ENCODE data around the gene CCDC17.

The CCDC17 gene

DNA sequence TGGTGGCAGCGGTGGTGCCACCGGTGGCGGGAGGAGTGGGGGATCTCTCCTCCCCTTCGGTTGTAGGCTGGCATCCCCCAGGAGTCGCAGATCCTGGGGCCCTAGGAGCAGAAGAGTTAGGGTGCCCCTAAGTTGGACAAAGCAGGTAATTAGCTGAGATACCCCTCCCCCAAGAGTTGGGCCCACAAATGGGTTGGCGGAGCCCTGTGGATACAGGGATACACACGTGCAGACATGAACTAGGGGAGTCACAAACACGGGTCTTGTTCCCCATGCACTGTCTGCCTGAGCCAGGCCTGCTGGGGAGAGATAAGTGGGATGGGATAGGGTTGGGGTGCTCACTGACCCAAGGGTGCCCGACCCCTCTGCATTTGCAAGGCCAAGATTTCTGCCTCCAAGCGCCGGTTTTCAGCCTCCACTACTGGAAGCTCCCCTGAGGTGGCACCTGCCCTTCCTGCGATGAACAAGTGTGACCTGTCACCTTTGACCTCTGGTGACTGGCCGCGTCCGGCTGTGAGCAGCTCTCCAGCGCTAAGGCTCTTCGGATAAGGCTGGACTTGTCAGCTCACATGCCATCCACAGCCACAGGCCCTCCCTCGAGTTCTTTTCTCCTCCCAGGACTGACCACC is 1.8 kb downstream of the CCDC17 start:
- Histone ChIP-seq H3K4me1 (ENCODE audit: control insufficient read depth in 1 of 2, insufficient read depth in 1 of 2, low read depth in 1 of 2, low read length in 1 of 2) (no peaks in the 10 kb centered on the region), H3K4me3 (ENCODE audit: low read depth in 1 of 2, low read length in 1 of 2) (no peak overlapping the region), H3K9me3 (no peaks in the 10 kb centered on the region), H3K27me3 (no peaks in the 10 kb centered on the region), H3K27ac (peak overlapping the region; percentile 35), H3K36me3 (peaks cover 93% of the 10 kb centered on the region)
- no peak for TF ChIP-seq CTCF (IDR thresholded peaks at IDR 0.05)

DNA sequence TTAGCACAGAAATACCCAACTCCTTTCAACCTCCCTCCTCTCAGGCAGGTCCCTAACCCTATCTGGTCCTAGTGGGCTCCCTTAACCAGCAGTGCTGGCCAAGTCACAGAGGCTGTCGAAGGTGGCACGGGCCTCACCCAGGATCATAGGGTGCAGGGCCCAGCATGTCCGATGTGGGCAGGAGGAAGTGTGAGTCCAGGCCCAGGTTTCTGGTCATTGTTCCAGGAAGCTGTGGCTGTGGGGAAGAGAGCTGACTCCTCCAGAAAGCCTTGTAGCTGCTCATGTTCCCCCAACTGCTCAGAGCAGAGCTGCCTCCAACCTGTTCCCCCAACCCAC is 2.4 kb downstream of the CCDC17 start:
- no peak for TF ChIP-seq CTCF (IDR thresholded peaks at IDR 0.05)
- Histone ChIP-seq H3K27ac (peak overlapping the region; percentile 35), H3K4me3 (ENCODE audit: low read depth in 1 of 2, low read length in 1 of 2) (no peak overlapping the region), H3K36me3 (peaks cover 93% of the 10 kb centered on the region), H3K9me3 (no peaks in the 10 kb centered on the region), H3K4me1 (ENCODE audit: control insufficient read depth in 1 of 2, insufficient read depth in 1 of 2, low read depth in 1 of 2, low read length in 1 of 2) (no peaks in the 10 kb centered on the region), H3K27me3 (no peaks in the 10 kb centered on the region)

DNA sequence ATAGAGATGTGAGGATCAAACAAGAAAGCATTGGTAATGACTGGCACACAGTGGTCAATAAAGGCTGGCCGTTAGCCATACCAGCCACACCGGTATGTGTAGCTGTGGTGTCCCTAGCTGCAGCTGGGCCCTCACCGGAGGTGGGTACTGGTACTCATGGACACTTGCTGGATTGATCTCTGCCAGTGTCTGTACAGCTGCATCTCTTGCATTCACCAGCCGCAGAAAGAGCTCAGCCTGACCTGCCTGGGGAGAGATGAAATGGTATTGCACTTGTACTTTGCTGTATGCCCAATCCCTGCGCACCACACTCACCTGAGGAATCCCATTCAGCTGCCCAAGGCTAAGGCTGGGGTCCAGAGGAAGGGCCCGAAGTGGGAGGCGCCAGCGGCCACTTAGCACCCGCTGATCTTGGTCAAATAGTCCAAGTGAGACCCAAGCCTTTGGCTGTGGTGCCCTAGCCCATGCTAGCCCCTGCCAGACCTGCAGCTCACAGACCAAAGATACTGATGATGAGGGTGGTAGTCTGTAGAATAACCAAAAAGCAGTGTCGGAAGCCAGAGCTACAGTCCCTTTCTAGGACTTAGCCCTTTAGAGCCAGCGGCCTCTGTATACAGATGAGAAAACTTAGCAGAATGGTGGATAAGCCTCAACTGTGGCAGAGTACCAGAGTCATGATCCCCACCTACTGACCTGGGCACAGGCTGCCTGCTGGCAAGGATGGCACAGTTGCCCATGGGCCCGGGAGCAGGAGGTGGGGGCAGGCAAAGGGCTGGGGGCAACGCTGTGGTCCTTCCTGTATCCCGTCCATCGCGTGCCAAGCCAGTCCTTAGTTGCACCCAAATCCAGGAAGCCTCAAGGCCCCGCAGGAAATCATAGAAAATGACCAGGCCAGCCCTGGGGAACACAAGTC is 3.0 kb downstream of the CCDC17 start:
- Histone ChIP-seq H3K27me3 (no peaks in the 10 kb centered on the region), H3K36me3 (peaks cover 93% of the 10 kb centered on the region), H3K27ac (peak overlapping the region; percentile 35), H3K9me3 (no peaks in the 10 kb centered on the region), H3K4me1 (ENCODE audit: control insufficient read depth in 1 of 2, insufficient read depth in 1 of 2, low read depth in 1 of 2, low read length in 1 of 2) (no peaks in the 10 kb centered on the region), H3K4me3 (ENCODE audit: low read depth in 1 of 2, low read length in 1 of 2) (no peak overlapping the region)
- TF ChIP-seq CTCF (IDR thresholded peaks at IDR 0.05) = no peak

DNA sequence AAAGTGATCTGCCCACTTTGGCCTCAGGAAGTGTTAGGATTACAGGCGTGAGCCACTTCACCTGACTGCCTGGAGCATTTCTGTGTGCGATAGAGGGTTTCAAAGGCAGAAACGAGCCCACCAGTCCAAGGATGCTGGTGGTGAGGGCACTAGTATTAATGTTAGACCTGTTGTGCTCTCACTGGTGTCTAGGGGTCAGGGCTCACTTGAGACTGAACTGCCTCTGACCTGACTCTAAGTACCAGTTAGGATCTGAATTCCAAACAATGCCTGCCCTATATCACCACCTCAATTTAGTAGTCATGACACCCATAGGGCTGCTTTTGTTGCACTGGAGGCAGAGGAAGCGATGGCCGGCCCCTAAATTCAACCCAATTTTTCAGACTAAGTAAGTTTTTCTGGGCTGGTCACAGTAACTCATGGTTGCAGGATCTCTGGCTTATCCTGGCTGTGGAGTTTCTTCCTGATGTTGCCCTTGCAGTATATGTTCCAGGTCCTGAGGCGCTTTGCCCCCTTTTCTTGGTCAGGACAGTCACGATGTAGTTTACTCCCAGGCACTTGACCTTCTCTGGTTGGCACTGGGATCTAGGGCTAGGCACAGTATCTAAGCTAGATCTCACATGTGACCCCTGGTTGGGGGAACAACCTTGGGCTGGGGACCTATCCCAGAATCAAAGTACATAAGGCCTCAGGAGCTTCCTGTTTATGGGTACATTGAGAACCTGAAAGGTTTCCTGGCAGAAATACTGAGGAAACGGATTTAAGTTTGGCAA is 4.5 kb downstream of the CCDC17 start:
- H3K36me3 ChIP-seq = peaks cover 88% of the 10 kb centered on the region
- H3K27ac ChIP-seq = no peak overlapping the region

More for the DNA sequence above, 4.5 kb downstream of the CCDC17 start:
- Histone ChIP-seq H3K4me3 (ENCODE audit: low read depth in 1 of 2, low read length in 1 of 2) (no peak overlapping the region), H3K4me1 (ENCODE audit: control insufficient read depth in 1 of 2, insufficient read depth in 1 of 2, low read depth in 1 of 2, low read length in 1 of 2) (no peaks in the 10 kb centered on the region), H3K27me3 (no peaks in the 10 kb centered on the region), H3K9me3 (no peaks in the 10 kb centered on the region)
- TF ChIP-seq CTCF (IDR thresholded peaks at IDR 0.05) = no peak
